Measurements from ENCODE around the gene TOPBP1.

GRCh38 chr3:133675631-133676335 lies 14.0 kb upstream of the TOPBP1 start:
- no peak for TF ChIP-seq CTCF (IDR thresholded peaks at IDR 0.05)
- no peak for TF ChIP-seq POLR2A (IDR thresholded peaks at IDR 0.05)
